ENCODE measurements around the gene SNAP23.
"Not testable (repeated sequence)": the region's sequence is repeated elsewhere in the genome, so short reads cannot be mapped to it uniquely, and the experiment has no call there.

Gene SNAP23

GRCh38 chr15:42556550-42557207 is 61.2 kb downstream of the SNAP23 start:
- not testable (repeated sequence) for DNase-seq (ENCODE audit: low spot score); FAIRE-seq

DNA sequence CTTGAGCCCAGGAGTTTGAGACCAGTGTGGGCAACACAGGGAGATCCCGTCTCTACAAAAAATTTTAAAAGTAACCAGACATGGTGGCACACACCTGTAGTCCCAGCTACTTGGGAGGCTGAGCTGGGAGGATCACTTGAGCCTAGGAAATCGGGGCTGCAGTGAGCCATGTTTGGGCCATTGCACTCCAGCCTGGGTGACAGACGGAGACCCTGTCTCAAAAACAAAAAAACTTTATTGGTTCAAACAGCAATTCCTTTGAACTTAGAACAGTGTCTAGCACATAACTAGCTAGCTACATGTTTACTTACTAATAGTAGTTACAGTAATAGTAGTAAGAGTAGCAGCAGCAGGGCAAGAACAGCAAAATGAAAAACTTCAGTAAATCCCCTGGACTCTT is 63.3 kb downstream of the SNAP23 start:
- DNase-seq (ENCODE audit: low spot score): no peak
- FAIRE-seq: no peak

DNA sequence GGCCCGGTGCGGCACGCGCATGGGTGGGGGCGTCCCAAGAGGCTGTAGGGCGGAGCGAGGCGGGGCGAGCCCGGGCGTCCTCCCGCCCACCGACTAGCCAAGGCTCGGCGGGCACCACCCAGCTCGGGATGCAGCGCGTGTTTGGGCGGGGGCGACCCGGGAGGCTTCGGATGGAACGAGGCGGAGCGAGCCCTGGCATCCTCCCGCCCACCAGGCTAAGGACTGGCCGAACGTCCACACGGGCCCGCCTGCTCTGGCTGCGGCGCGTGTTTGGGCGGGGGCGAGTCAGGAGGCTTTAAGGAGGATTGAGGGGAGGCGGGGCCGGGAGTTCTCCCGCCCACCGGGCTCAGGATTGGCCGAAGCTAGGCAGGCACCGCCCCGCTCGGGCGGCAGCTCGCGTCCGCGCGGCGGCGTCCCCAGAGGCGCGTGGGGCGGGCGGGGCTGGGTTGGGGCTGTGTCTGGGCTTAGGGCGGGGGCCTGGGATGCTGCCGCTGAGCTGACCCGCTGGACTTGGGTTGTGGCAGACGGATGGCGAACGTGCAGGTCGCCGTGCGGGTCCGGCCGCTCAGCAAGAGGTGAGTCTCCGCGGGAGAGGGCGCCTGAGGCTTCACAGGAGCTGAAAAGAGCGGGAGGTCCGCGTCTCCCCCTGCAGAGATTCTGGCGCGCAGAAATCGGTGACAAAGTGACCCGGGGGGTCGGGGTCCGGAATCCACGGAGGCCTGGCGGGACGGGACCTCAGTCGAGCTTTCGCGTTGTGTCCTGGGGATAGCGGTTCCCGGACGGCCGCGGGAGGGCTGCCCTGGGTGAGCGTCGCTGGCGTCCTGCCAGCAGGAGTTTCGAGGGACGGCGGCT is 80.0 kb downstream of the SNAP23 start, which contains the start of gene STARD9:
STARD9 (plus strand) TSS at position 419 of the 852 bp plus-strand sequence; CDS start at position 529, 110 bp downstream.
- DNase-seq (ENCODE audit: low spot score): peak; percentile 97
- FAIRE-seq: peak; percentile 48

DNA sequence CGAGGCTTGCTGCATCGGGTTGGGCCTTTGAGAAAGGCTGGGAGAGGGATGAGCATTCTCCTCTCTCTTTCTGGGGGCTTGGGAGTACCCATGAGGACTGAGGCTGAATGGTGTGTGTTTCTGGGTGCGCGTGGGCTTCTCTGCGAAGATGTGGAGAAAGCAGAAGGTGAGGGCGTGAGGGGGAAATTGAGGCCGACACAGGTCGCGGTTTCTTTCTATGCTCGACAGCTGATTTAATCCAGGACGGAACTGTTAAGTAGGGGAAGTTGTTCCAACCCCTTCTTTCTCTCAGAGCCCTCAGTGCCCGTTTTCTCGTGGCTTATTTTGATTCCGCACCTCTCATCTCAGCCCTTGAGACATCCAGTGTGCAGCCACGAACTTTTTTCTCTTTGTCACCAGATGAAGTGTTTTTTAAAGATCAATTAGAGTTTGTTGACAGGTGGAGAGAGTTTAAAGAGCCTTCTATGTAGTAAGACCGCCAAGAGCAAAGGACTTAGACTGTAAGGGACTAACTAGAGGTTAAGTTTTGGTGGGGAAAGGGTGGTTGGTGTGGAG is 80.7 kb downstream of the SNAP23 start:
- FAIRE-seq: no peak

GRCh38 chr15:42576776-42577175 is 81.3 kb downstream of the SNAP23 start:
- no peak for FAIRE-seq
- DNase-seq (ENCODE audit: low spot score): no peak

More for the DNA sequence above, 80.7 kb downstream of the SNAP23 start:
- DNase-seq (ENCODE audit: low spot score): no peak

DNA sequence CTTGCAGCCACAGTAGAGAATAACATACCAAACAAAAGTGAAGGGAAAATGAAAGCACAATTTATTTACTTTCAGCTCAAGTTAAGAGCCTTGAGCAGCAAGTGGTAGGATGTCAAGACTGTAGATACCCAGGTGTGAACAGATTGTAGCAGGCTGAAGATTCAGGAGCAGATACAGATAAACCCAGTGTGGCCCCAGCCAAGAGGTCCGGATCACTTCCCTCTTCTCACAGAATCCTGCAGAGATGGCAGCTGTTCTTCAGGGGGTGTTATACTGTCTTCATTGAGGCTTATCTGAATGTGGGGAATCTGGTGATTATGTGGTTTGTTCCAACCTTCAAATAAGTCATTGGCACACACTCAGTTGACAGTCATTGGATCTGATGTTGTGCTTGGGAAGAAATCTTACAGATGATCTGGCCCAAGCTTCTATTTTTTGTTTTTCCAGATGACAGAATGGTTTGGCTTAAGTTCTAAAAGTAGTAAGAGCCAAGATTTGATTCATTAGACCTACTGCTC is 82.1 kb downstream of the SNAP23 start:
- no peak for FAIRE-seq
- DNase-seq (ENCODE audit: low spot score): no peak

- DNase-seq (ENCODE audit: low spot score) (no peak), FAIRE-seq (no peak)
Observed at GRCh38 chr15:42578984-42579537, 83.6 kb downstream of the SNAP23 start.

DNA sequence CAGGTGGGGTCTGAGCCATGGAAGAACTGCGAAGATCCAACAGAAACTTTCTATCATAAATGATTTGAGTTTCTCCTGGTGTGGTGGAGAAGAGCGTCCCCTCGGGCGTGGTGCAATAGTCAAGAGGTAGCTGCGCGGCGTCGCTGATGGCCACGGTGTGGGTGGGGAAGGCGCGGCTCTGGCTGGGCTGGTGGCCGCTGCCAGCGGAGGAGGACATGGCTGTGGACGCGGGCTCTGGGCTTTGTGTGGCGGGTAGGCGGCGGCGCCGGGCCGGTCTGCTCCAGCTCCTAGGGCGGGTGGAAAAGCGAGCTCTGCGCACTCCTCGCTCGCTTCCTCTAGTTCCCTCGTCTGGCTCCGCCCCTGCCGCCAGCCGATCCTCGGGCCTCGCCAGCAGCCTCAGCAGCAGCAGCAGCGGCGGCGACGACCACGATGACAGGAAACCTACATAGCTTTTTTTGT is 85.9 kb downstream of the SNAP23 start:
- DNase-seq (ENCODE audit: low spot score): no peak
- FAIRE-seq: no peak

Data from RCC 7860 (cell line).